HG03196 (cell line): ENCODE data around the gene LSM14B.
"Not testable (repeated sequence)": the region's sequence is repeated elsewhere in the genome, so short reads cannot be mapped to it uniquely, and the experiment has no call there.

Experiments used
- ATAC-seq: cut with Tn5 transposase; IDR thresholded peaks from one replicate; pipeline ENCODE4 v1.9.1; 2021; ENCODE audit not compliant: unreplicated experiment

LSM14B gene

GRCh38 chr20:62112368-62112767 lies 9.9 kb upstream of the LSM14B start:
- ATAC-seq = no peak

DNA sequence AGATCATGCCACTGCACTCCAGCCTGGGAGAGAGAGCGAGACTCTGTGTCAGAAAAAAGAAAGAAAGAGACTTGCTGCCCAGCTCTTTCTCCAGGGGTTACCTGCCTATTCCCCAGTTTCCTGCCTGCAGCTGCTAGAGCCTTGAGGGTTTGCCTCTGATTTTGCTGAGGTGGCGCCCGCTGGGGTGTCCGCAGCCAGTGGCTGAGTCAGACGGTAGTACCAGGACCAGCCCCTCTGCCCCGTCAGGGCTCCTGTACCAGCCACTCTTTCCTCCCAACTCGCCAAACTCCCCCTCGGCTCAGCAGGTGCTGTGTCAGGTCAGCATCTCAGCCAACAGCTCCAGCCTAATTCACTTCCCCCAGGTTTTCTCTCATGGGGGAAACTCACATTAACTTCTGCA lies 7.4 kb upstream of the LSM14B start:
- no peak for ATAC-seq

GRCh38 chr20:62115800-62116407 lies 6.4 kb upstream of the LSM14B start:
- not testable (repeated sequence) for ATAC-seq

GRCh38 chr20:62116558-62117361 lies 5.5 kb upstream of the LSM14B start:
- no peak for ATAC-seq

- no peak for ATAC-seq
These were observed 5.0 kb upstream of the LSM14B start for GRCh38 chr20:62117362-62117646.

DNA sequence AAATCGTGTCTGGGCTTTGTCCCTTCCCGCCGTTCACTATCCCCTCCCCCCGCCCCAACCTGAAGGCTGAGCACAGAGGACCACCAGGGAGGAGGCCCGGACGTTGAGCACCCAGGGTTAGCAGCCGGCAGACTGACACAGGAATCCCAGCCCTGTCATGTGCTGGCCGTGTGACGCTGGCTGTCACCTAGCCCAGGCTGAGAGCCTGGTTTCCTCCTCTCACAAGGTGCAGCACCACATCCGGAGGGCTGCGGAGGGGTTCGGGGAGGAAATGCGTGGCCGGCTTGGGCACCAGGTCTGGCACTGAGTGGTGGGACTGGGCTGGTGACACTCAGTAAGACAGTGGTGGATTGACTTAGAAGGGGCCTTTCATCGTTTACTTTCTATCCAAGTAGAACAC lies 4.6 kb upstream of the LSM14B start:
- no peak for ATAC-seq

- no peak for ATAC-seq
These were observed 3.9 kb upstream of the LSM14B start for GRCh38 chr20:62118113-62119043.

GRCh38 chr20:62119115-62119514 lies 3.2 kb upstream of the LSM14B start:
- ATAC-seq = no peak

DNA sequence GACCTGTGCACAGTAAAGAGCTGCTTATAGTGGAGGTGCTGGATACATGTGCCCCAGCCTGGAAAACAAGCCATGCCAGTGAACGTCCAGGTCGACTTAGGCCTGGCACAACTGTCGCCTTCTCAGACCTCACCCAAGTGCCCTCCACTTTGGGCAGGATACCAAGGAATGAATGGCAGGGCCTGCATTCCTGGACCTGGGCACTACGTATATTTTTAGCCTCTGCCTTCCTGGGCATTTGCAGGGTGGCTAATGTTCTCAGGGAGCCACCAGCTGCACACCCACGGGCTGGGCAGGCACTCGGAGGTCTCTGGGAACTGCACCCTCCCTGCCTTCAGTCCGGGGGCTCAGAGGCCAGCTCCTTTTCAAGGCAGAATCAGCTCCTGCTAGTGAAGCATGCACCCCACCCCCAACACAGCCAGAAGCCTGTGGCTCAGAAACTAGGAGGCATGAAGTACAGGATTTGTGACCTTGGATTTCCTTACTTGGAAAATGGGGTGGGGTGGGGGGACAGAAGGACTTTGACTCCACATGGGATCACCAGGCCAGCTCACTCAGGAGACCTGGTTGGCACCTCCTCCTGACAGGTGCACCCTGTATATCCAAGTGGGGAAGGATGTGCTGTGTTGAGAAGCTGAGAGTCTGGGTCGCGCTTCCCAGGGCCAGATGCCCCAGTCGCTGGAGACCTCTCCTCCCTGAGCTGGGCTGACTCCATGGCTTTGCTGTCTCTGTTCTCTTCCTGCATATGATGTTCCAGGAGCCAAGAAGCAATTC lies 2.5 kb upstream of the LSM14B start:
- no peak for ATAC-seq

DNA sequence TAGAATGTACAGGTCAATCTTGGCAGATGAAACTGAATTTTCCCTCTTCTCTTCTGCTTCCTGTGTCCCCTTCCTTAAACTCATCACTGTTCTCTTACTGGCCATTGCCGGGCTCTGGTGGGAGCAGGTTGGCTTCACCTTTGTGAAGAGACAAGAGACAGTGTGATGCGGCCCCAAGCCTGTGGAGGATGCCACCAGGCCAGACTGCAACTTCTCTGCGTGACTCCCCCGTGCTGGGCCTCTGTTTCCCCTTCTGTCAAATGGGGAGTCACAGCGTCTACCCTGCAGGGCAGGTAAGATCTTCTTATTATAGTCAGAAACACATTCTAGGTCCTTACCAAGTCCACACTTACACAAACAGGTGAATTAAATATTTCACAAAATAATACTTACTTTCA lies 1.9 kb upstream of the LSM14B start:
- no peak for ATAC-seq

DNA sequence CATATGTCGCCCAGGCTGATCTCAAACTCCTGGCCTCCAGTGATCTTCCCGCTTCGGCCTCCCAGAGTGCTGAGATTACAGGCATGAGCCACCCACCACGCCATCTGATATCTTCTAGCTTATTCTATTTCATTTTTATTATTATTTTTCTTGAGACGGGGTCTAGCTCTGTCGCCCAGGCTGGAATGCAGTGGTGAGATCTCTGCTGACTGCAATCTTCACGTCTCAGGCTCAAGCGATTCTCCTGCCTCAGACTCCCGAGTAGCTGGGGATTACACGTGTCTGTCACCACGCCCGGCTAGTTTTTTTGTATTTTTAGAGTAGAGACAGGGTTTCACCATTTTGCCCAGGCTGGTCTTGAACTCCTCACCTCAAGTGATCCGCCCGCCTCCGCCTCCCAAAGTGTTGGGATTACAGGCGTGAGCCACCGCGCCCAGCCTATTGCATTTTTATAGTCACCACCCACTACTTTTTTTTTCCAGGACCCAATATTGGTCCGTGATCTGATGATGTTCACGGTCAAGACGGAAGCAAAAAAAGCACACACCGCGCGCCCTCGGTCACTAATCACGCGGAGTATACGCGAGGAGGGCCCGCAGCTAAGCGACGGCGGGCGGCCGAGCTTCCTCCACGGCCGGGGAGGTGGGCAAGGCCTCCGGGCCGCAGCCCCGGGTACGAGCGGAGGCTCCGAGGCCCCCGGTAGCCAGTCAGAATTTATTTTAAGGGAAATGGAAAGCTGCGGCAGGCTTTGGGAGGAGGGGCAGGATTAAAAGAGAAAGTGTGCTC lies 1.1 kb upstream of the LSM14B start:
- peak; percentile 9 for ATAC-seq

DNA sequence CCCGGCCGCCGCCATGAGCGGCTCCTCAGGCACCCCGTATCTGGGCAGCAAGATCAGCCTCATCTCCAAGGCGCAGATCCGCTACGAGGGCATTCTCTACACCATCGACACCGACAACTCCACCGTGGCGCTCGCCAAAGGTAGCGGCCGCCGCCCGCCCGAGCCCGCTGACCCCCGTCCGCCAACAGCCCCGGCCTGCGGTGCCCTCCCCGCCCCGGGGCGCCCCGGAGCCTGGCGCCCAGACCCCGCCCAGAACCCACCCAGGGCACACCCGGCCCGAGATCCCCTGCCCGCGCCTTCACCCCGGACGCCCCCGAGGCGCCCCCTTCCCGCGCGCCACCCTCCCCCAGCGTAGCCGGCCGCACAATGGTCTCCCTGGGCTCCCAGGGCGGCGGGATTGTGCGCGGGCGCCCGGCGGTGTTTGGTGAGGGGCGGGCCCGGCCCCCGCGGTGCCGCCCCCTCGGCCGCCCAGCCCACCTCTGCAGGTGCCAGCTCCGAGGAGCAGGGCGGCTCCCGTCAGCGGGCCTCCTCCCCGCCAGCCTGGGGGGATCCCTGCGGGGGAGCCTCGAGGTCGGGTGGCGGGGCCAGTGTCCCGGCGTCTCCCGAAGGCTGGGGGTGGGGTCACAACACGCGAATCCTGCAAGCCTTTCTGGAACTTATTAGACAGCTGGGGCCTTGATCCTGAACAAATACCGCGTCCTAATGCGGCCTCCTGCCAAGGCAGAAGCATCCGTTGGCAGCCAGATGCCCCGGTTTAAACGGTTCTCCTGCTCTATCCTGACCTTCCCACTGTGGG lies 577 bp downstream of the LSM14B start:
- no peak for ATAC-seq

DNA sequence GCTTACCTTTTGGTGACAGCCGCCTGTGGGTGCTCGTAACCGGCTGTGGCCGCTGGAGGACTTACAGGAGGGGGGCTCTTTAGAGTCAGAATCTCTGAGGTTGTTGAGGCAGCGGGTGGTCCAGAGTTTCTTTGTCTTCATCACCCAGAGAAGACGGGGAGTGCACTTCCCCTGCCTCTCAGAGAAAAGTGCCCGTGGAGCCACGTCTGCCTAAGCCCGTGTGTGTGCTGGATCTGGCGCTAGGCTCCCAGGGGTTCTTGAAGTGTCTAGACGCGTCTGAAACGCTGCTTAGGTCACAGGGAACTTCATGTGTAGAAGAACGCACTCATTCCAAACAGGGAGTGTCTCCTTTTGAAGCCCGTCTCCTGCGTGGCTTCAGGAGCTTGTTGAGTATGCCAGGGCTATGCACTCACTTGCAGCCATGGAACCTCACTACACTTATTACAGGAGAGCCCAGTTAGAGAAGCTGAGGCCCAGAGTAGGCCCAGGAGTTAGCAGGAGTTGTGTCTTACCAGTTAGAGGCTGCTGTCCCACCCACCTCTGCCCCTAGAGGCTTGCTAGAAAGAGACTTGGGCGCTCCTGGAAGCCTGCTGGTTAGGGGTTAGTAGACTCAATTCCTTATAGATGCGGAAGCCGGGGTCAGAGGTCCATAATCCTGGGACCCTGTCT lies 1.3 kb downstream of the LSM14B start:
- ATAC-seq = no peak

DNA sequence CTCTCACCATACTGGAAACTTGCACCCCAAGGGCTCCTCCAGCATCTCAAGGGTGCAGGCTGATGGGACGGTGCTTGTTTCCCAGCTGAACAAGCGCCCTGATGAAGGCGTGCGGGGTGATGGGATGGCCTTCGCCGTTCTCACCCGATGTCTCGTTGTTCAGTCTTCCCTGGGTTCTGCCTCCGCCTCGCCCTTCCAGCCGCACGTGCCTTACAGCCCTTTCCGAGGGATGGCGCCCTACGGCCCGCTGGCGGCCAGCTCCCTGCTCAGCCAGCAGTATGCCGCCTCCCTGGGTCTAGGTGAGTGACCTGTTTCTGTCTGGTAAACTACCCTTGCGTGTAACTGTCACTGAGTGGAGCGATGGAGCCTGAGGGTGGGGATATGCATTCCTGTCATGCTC lies 3.9 kb downstream of the LSM14B start:
- no peak for ATAC-seq

DNA sequence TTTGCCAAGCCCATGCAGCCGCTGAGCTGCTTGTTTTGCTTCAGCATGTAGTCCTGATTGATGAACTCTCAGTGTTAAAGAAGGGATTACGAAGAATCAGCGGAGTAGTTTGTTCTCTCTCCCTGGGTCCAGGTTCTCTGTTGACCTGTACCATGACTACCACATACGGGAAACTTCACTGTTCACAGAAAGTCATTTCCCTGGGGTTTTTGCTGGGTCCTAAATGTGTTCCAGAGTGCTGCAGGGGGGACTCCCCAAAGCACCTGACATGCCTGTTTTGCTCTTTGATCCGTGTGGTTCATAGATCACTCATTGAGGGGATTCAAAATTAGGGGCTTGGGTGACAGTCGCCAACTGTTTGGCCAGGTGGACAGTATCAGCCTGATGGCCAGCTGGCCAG lies 5.5 kb downstream of the LSM14B start:
- no peak for ATAC-seq

DNA sequence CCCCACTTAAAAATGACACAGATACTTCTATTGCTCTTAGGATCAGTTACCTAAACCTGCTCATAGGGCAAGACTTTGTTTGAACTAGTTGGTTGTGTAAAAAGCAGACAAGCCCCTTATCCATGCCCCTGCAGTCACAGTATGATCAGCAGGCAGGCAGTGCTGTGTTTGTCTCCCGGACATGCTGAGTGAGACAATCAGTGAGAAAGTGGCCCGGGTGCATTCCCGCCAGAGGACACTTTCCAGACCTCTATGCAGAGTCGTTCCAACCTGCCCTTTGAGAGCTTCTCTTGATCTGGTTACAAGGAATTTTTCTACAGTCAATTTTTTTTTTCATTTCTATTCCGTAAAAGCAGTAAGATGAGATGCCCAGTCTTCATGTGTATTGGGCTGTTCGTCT lies 6.2 kb downstream of the LSM14B start:
- no peak for ATAC-seq

GRCh38 chr20:62129731-62130531 lies 7.7 kb downstream of the LSM14B start:
- no peak for ATAC-seq
